H1 (cell line): ENCODE results near the gene DCN.

Experiments used
- CHD2 ChIP-seq: IDR thresholded peaks from 2 replicates; pipeline ENCODE4 v1.6.1; 2012; ENCODE audit warnings: low read length, improper control_type of control experiment
- TAF1 ChIP-seq: IDR thresholded peaks from 2 replicates; pipeline ENCODE4 v1.6.1; 2011; ENCODE audit warnings: mild to moderate bottlenecking, low read depth, low read length
- ZNF274 ChIP-seq: IDR thresholded peaks from 2 replicates; pipeline ENCODE4 v1.7.0; 2012; ENCODE audit warnings: low read length, borderline replicate concordance; ENCODE audit errors: extremely low read depth
- TF ChIP-seq, protein P1 (sequence below), 3 experiments: IDR thresholded peaks; 1 replicate in 2 of 3; 2 replicates in 1 of 3; pipeline versions ENCODE4 v1.5.1 to v1.6.1; 2011; ENCODE audit warnings: low read length in 3 of 3, mild to moderate bottlenecking in 3 of 3, inconsistent platforms in 2 of 3, low read depth in 1 of 3, moderate library complexity in 1 of 3; ENCODE audit not compliant: insufficient read depth in 1 of 3; ENCODE audit errors: control extremely low read depth in 1 of 3

GRCh38 chr12:91205811-91206210 is 23.2 kb upstream of the DCN start:
- TF ChIP-seq, protein P1, sequence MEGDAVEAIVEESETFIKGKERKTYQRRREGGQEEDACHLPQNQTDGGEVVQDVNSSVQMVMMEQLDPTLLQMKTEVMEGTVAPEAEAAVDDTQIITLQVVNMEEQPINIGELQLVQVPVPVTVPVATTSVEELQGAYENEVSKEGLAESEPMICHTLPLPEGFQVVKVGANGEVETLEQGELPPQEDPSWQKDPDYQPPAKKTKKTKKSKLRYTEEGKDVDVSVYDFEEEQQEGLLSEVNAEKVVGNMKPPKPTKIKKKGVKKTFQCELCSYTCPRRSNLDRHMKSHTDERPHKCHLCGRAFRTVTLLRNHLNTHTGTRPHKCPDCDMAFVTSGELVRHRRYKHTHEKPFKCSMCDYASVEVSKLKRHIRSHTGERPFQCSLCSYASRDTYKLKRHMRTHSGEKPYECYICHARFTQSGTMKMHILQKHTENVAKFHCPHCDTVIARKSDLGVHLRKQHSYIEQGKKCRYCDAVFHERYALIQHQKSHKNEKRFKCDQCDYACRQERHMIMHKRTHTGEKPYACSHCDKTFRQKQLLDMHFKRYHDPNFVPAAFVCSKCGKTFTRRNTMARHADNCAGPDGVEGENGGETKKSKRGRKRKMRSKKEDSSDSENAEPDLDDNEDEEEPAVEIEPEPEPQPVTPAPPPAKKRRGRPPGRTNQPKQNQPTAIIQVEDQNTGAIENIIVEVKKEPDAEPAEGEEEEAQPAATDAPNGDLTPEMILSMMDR (IDR thresholded peaks at IDR 0.05; ENCODE audit: control extremely low read depth in 1 of 3, insufficient read depth in 1 of 3, low read depth in 1 of 3, low read length in 3 of 3), result no peak
- no peak for TF ChIP-seq CHD2
- TF ChIP-seq TAF1, result no peak
- TF ChIP-seq ZNF274, result no peak
